Keratinocyte (primary cell): ENCODE results near the gene ULK2.

Experiments
- EZH2 ChIP-seq: IDR thresholded peaks from one replicate; pipeline ENCODE4 v1.6.1; 2012; ENCODE audit warnings: inconsistent platforms, mild to moderate bottlenecking, low read length, moderate library complexity
- TF ChIP-seq, protein P1 (sequence below), 3 experiments: IDR thresholded peaks in 1 of 3; conservative IDR thresholded peaks in 1 of 3; optimal IDR thresholded peaks in 1 of 3; 2 replicates in 2 of 3; 3 replicates in 1 of 3; pipeline versions ENCODE3 to v1.5.1; 2011; ENCODE audit warnings: low read length in 3 of 3, mild to moderate bottlenecking in 3 of 3, moderate library complexity in 2 of 3, control low read depth in 1 of 3, inconsistent platforms in 1 of 3; ENCODE audit not compliant: insufficient read depth in 2 of 3; ENCODE audit errors: extremely low read depth in 1 of 3

DNA sequence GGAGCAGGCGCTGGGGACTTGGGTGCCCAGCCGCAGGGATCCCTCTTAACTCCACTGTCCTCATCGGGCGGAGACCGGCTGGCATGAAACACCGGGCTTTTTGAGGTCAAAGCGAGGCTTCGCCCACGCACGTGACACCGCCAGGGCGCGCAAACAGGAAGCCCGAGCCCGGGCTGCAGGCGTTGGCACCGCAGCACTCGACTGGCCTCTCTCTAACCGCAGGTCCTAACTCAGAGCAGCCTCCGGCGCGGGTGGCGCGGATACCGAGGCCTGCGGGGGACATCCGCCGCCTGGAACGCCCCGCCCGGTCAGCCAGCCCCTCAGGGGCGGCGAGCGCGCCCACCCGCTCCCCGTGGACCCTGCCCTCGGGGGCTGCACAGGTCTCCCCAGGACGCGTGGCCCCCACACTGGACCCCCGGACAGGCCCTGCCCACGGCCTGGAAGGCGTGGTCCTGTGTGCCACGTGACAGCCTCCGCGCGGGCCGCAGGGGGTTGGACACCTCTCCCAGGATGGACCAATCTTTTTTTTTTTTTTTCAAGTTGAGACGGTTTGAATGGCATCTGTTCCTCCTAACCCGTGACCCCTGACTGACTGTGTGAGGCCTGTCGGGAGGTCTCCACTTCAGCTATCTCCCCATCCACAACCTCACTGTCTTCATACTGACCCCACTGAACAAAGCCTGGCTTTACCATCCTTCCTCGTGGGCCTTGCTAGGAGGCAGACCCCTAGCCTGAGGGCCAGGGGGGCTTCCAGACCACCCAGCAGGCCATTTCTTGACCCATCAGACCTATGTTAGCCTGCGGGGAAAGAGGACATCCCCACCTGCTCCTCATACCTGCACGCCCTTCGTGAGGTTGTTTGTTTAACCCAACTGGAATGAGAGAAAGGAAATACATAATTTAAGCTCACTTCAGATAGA lies 143.0 kb downstream of the ULK2 start:
- TF ChIP-seq, protein P1, sequence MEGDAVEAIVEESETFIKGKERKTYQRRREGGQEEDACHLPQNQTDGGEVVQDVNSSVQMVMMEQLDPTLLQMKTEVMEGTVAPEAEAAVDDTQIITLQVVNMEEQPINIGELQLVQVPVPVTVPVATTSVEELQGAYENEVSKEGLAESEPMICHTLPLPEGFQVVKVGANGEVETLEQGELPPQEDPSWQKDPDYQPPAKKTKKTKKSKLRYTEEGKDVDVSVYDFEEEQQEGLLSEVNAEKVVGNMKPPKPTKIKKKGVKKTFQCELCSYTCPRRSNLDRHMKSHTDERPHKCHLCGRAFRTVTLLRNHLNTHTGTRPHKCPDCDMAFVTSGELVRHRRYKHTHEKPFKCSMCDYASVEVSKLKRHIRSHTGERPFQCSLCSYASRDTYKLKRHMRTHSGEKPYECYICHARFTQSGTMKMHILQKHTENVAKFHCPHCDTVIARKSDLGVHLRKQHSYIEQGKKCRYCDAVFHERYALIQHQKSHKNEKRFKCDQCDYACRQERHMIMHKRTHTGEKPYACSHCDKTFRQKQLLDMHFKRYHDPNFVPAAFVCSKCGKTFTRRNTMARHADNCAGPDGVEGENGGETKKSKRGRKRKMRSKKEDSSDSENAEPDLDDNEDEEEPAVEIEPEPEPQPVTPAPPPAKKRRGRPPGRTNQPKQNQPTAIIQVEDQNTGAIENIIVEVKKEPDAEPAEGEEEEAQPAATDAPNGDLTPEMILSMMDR (optimal IDR thresholded peaks at IDR 0.05 in 1 of 3, IDR thresholded peaks at IDR 0.05 in 1 of 3, conservative IDR thresholded peaks at IDR 0.05 in 1 of 3; ENCODE audit: extremely low read depth in 1 of 3, insufficient read depth in 2 of 3, low read length in 3 of 3) = no peak
- TF ChIP-seq EZH2 = no peak
